ENCODE measurements around the gene SELPLG.

SELPLG gene

DNA sequence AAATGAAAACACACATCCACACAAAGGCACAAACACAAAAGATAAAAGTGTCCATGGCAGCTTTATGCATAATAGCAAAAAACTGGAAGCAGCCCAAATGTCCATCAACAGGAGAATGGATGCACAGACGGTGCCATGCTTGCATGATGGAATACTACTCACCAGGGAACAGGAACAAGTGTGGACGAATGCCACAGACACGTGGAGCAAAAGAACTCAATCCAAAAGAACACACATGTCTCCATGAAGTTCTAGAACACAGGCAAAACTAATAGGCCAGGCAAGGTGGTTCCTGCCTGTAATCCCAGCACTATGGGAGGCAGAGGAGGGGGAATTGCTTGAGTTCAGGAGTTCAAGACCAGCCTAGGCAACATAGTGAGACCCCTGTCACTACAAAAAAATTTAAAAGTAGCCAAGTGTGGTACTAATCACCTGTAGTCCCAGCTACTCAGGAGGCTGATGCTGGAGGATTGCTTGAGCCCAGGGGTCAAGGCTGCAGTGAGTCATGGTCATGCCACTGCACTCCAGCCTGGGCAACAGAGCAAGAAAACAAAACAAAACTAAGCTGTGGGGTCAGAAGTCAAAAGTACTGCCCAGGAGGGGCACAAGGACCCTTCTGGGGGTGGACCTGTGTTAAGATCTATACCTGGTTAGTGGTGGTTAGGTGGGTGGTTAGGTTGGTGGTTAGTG is 28.5 kb downstream of the SELPLG start:
- no peak for DNase-seq (ENCODE audit: low read depth in 2 of 2)

DNA sequence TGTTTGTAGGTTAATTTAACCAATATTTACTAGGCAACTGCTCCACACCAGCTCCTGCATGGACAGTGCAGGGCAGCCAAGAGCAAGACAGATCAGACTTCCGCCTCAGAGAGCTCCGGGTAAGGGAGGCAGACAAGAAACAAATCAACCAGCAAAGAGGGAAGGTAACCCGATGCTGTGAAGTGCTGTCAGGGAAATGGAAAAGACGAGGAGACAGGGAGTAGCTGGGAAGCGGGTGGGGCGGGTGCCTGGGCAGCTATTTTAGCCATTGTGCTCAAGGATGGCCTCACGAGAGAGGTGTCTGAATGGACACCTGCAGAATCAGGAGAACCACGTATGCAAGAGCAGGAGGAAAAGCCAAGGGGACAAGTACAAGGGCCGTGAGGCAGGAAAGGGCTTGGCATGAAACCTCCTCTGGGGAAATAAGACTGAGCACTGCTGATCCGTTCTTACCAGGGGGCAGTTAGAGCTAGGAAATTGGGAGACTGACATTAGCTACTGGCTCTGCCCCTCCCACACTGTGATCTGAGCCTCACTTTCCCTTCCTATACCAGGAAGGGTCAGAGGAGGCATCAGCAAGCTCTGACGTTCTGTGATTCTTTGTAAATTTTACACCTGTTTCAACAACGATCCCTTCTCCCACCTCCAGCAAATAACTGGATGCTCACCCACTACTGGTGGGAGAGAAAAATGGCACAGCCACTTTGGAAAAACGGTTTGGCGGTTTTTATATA is 29.3 kb downstream of the SELPLG start:
- DNase-seq (ENCODE audit: low read depth in 2 of 2) = no peak

DNA sequence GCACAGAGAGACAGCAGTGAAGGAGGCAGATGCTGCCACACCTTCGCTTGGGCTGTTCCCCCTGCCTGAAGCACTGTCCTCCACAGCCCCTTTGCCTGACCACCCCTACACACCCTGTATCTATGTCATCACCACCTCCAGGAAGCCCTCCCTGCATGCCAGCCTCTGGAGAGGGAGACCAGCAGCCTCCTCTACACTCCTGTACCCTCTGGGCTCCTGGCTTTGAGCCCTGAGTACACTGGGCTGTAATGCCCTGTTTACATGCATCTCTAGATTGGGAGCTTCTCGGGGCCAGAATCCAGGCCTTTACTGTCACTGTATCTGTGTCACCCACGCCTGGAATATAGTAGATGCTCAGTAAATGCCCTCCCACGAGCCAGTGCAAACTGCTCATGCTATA is 30.0 kb downstream of the SELPLG start:
- no peak for DNase-seq (ENCODE audit: low read depth in 2 of 2)

DNA sequence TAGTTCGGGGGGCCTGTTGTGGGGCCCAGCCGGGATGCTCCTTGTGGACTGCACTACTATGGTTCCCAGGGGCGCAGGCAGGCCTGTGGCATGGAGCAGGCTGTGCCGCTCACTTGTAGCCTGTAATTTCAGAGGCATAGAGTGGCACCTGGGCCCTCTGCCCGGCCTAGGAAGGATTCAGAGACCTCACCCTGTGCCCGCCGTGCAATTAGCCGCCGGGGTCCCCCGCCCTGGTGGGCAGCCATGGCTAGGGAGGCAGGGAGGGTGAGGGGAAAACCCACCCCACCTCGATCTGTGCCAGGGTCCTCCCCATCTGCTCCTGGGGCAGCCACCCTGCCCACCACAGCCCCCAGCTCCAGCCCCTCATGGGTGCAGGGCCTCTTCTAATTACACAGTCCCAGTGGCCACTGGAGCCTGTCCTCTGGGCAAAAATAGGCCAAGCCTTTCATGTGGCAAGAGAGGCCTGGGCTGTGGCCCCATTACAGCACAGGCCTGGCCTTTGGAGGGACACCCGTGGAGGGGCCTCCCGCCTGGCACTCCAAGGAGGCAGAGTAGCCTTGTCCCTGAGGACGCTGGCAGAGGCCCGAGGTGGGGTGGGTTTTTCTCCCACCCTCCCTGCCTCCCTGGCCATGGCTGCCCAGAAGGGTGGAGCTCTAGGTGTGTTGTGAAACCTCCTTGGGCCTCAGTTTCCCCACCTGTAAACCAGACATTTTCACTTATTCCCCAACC is 30.6 kb downstream of the SELPLG start:
- DNase-seq (ENCODE audit: low read depth in 2 of 2) = no peak

DNA sequence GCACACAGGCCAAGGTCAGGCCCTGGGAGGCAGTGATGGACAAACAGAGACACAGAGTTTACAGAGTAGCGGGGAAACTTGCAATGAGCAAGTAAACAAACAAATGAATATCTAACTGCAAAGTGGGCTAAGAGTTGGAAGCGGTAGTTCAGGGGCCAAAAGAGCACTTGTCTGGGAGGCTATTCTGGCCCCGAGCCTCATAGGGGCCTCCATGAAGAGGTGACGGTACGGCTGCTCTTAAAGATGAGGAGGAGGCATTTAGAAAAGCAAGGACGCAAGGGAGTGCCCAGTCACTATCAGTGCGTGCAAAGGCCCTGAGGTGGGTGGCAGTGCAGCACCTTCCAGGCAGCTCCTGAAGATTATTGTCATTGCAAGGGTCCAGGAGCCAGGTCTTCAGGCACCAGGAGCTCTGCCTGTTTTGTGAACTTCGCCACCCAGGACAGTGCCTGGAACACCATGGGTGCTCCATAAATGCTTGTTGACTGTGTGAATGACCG is 31.4 kb downstream of the SELPLG start:
- DNase-seq (ENCODE audit: low read depth in 2 of 2) = no peak

DNA sequence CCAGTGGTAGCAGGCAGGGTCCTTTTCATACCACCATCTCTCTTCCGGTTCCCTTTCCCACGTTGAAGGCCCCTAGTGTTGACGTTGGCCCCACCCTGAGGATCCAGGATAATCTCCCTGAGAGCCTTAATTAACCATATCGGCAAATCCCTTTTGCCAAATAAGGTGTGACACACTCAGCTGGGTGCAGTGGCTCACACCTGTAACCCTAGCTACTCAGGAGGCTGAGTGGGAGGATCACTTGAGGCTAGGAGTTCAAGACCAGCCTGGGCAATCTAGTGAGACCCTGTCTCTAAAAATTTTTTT is 33.0 kb downstream of the SELPLG start:
- no peak for DNase-seq (ENCODE audit: low read depth in 2 of 2)

DNA sequence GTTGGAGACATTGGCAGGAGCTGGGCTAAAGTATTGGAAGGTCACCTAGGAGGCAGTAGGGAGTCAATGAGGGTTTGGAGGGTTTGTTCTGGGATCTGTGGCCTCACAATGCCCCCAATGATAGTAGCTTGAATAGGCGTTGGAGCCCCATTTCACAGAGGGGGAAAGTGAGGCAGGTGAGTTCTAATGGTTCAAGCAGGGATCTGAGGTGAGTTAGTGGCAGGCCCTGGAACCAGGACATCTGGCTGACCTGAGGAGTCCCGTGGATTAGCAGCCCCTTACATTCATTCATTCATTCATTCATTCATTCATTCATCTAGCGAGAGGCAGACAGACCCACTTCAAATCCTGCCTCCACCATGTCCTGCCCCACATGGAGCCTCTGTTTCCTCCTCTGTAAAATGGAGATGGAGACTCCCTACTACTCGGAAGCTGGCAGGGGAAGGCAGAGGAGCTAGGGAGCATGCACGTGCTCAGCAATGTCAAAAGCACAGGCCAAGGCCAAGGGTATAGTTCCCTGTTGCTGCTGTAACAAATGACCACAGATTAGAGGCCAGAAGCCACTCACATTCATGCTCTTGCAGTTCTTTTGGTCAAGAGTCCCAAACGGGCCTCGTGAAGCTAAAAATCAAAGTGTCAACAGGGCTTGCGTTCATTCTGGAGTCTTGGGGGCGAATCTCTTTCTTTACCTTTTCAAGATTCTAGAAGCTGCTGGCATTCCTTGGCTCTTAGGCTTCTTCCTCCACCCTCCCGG is 33.6 kb downstream of the SELPLG start:
- no peak for DNase-seq (ENCODE audit: low read depth in 2 of 2)

DNA sequence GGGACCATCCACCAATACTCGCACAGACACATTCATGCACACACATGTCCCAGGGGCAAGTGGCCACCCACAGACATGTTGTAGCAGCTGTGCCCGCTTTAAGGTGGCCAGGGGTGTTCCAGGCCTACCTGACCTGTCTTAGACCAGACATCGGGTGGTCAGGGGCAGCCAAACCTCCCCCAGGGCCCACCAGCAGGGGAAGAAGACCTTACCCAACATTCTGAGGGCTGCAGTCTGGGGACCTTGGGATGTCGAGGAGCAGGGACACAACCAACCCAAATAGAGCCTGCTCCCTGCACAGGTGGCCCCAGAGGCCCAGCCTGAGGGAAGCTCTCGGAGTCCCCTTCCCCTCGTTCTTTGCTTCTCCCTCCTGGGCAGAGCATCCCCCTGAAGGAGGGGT is 34.2 kb downstream of the SELPLG start:
- no peak for DNase-seq (ENCODE audit: low read depth in 2 of 2)

DNA sequence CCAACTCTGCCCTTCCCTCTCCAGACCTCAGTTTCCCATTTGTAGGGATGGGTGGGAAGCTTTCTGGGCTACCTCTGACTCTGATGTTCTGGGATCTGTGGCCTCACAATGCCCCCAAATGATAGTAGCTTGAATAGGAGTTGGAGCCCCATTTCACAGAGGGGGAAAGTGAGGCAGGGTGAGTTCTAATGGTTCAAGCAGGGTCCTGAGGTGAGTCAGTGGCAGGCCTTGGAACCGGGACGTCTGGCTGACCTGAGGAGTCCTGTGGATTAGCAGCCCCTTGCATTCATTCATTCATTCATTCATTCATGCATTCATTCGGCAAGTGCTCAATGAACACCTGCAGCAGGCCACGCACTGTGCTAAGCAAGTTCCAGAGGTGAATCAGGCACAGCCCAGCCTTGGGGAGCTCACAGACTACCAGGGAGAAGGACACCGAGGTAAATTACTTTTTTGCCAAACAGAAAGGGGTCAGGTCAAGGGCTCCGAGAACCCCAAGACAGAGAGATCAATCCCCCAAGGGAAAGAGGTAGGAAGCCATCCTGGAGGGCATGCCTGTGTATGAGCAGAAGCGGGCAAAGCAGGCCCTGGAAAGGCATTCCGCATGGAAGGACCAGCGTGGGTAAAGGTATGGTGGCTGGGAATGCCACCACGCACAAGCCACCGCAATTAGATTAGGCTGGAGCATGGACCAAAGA is 35.0 kb downstream of the SELPLG start:
- DNase-seq (ENCODE audit: low read depth in 2 of 2) = no peak

DNA sequence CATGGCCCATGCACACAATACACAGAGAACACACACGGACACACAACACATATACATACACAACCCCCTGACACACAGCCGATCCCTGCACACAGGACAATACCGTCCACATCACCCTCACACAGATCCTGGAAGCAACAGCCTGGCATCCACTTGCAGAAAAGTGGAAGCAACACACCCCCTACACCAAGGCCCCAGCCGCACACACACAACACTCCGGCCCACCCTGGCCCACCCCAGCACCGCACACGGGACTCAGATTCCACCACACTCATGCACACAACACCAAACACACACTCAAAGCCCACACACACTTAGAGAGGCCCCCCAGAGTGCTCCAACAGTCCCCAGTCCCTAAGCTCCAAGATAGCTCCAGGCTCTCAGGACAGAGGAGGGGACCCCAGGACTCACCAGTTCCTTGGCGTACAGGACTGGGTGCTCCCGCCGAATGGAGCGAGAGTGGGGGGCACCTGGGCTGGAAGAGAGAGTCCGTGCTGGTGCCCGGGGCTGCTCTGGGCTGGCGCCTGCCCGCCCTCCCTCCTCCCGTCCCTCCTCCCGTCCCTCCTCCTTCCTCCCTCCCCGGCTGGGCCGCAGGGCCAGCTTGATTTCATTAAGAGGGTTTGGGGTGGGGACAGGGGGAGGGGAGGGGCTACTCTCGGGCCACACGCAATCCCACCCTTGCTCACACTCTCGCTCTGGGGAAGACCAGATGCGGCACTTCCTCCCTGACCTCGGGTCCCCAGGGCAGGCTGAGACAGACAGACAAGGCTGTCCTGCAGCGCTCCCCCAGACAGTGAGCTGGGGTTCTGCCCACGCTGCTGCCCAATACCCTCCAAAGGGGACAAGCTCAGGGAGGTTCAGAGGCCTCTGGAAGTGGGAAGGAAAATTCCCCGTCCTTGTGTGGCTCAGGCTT is 35.9 kb downstream of the SELPLG start, which contains the start of gene TMEM119:
TMEM119 (minus strand) TSS at position 526 of the 913 bp plus-strand sequence. CDS start 5,701 bp downstream, outside the sequence.
- DNase-seq (ENCODE audit: low read depth in 2 of 2) = no peak

DNA sequence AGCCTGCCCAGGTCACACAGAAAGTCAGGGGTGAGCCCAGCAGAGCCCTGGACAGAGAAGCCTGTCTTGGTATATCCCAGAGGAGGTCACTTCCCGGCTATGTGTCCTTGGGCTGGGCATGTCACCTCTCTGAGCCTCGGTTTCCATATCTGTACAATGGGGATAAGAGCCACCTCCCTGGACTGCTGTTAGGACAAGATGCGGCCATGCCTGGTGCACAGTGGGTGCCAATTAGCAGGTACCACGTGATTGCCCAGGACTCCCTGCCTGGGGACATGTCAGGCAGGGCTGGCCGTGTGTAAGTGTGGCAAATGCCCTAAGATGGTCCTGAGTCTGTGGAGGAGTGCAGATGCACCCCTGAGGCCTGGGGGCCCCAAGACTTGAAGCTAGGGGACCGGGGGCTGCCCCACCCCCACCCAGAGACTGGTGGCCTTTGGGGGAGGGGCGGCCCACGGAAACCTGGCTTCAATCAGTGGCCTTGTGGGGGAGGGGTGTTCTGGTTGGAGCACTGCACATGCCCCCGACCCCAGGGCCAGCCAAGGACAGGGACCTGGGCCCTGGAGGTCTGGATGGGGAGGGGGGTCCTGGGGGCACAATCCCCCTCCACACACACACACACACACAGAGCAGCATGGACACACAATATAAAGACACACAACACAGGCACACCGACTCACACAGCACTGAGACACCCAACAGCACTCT is 36.7 kb downstream of the SELPLG start:
- no peak for DNase-seq (ENCODE audit: low read depth in 2 of 2)

DNA sequence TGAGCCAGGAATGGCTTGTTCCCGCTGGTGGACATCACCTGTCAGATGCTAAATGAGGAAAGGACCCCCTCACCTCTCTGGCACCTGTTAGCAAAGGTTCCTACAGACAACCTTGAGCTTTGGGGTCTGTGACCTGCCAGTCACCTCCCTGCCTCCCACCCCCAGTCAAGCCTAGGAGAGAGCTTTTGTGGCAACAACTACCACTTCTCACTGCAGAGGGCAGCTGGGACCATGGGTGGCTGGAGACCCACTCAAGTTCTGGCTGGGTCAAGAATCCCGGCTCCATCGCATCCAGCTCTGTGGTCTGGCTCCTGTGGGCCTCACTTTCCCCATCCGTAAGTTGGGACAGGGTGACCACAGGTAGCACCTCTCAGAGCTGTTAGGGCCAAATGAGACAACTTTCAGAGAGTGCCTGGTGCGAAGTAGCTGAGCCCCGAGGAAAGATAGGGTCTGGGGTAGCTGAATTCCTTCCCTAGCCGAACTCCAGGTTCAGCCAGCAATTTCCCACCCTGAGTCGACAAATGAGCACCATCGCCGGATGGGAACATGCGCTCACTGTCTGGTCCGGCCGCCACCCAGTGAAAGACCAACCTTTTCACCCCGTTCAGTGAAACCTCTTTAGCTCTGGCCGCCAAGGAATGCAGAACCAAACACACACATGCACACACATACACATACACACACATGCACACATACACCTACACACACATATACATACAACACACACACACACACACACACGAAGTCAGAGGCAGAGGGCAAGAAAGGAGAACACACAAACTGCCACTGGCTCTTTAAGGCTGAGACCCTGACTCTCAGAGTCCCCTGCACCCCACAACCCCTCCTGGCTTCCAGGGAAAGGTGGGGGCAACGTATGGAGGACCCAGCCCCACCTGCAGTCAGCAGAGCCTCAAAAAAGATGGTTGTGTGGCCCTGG is 37.7 kb downstream of the SELPLG start:
- DNase-seq (ENCODE audit: low read depth in 2 of 2) = no peak

DNA sequence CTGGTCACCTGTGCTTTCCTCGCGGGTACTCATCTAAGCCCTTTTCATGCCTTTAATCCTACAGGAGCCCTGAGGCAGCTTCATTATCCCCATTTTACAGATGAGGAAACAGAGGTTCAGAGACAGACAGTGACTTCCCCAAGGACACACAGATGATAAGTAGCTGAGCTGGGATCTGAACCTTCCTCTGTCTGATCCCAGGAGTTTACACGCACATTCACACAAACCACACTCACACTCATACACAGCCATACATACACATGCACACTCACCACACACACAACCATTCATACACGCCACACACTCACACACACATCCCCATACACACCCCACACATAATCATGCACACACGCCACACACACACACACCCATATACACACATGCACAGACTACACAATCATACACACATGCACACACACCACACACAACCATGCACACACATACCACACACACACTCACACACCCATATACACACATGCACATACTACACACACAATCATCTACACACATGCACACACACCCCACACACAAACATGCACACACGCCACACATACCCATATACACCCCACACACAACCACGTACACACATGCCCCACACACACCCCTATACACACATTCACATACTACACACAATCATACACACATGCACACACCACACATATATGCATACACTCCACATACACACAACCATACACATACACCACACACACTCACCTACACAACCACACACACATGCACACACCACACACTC is 38.6 kb downstream of the SELPLG start:
- no peak for DNase-seq (ENCODE audit: low read depth in 2 of 2)

DNA sequence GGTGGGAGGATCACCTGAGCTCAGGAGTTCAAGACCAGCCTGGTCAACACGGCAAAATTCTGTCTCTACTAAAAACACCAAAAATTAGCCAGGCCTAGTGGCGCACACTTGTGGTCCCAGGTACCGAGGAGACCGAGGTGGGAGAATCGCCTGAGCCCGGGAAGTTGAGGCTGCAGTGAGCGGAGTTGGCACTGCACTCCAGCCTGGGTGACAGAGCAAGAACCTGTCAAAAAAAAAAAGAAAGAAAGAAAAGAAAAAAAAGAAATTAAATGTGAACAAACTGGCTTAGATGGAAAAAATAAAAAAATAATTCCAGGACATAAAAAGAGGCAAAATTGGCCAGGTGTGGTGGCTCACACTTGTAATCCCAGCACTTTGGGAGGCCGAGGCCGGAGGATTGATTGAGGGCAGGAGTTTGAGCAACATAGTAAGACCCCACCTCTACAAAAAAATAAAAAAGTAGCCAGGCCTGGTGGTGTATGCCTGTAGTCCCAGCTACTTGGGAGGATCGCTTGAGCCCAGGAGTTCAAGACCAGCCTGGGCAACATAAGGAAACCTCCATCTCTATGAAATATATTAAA is 39.3 kb downstream of the SELPLG start:
- no peak for DNase-seq (ENCODE audit: low read depth in 2 of 2)

DNA sequence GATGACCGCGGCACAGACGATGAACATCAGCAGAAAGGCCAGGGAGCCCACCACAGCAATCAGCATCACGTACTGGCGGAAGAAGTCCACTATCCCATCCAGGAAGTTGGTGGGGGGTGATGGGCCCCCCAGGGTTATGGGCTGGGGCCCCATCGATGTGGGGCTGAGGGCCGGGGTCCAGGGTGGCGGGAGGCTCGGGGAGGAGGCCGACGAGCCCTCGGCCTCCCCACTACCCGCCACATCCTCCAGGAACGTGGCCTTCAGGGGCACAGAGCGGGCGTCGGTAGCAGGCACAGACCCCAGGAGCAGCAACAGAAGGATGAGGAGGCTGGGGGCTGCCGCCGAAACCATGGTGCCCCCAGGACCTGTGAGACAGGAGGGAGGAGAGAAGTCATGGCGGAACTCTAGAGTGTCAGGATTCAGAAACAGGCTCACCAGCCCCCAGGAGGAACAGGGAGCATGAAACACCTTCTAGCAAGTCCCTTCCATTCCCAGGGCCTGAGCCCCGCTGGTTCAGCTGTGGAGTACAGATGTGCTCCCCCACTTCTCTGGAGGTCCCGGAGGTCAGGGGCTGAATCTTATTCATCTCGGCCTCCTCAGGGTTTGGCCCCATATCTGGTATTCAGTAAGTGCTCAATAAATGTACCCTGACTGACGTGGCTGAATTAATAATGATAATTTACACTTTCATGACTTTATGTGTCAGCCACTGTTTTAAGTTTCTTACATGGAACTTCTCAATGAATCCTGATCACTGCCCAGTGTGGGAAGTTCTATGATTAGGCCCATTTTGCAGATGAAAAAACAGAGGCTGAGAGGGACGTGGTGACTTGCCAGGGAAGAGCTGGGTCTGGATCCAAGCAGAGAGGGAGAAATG is 41.4 kb downstream of the SELPLG start:
- no peak for DNase-seq (ENCODE audit: low read depth in 2 of 2)

DNA sequence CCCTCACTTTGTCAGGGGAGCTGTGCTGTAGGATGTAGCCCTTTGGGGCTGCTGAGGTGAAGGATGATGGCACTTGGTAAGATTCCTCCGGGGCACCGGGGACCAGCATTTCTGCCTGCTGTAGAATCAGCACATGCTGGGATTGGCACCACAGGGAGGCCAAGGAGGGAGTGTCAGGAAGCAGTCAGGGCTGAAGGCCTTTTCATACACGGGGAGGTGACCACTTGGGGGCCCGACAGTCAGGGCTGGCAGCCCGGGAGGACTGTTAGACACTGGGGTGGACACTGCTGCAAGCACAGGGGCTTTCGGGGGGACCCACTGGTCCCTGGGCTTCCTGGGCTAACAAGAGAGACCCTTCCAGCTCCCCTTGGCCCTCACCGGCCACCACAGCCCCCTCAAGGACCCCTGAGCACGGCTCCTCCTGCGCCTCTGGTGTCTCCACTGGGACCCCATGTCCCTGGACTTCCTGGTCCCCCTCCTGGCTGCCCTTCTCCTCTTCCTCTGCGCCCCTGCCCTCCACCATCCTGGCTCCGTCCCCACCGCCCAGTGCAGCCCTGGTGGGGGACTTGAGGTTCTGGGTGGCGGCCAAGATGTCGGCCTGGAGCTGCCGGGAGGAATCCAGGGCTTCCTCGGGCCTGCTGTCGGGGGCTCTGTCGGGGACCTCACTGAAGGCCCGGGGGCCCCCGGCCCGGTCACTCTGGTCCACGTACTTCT is 42.3 kb downstream of the SELPLG start:
- no peak for DNase-seq (ENCODE audit: low read depth in 2 of 2)

All from stimulated activated CD8-positive, alpha-beta memory T cell treated with anti-CD3 and anti-CD28 coated beads, Interleukin-7, amount 100 ng/mL, for 1 hour (primary cell).